A673 (cell line): ENCODE results near the gene SNTG2. TPM values are rescaled to one million over a fixed set of nuclear protein-coding genes. Genes with fewer than 3 reads are reported as not detected.

Source experiments
- BruUV-seq: library from RNA; stranded (reverse); fragments of 400-500 nt; replicated peaks from 2 replicates; lab custom pipeline; 2021; lab: Mats Ljungman, UMichigan
- CTCF ChIA-PET: fragments of 300-600 bp; sonication (Branson Sonifier 250); formaldehyde crosslinking; loops from one replicate; lab custom pipeline; 2022; ENCODE audit warnings: antibody characterized with exemption; lab: Charles Lee
- POLR2A ChIA-PET: fragments of 300-600 bp; sonication (Branson Sonifier 250); formaldehyde crosslinking; loops from one replicate; lab custom pipeline; 2022; ENCODE audit warnings: antibody characterized with exemption; ENCODE audit not compliant: low non-redundant PET; lab: Charles Lee
- DNase-seq: peaks from one replicate; pipeline ENCODE4 v3.0.0-alpha.2; 2015; ENCODE audit warnings: low spot score
- H3K27ac ChIP-seq: fragments of 200-600 bp; sonication (generic); 2 replicates; pipeline ENCODE4 v1.5.1; 2016; ENCODE audit warnings: mixed run types, low read depth, mild to moderate bottlenecking, mixed read lengths, antibody characterized with exemption, low read length; ENCODE audit not compliant: poor library complexity, severe bottlenecking
- H3K27me3 ChIP-seq: fragments of 200-600 bp; sonication (generic); replicated peaks from 2 replicates; pipeline ENCODE4 v1.6.1; 2017; ENCODE audit warnings: mixed run types, low read depth, mild to moderate bottlenecking, mixed read lengths, antibody characterized with exemption, low read length; ENCODE audit not compliant: insufficient read depth, poor library complexity
- H3K36me3 ChIP-seq: fragments of 200-600 bp; sonication (generic); 2 replicates; pipeline ENCODE4 v1.6.1; 2016; ENCODE audit warnings: mixed run types, mild to moderate bottlenecking, mixed read lengths, antibody characterized with exemption, low read length; ENCODE audit not compliant: insufficient read depth, poor library complexity, severe bottlenecking
- H3K4me1 ChIP-seq: fragments of 200-600 bp; sonication (generic); 2 replicates; pipeline ENCODE4 v1.6.1; 2017; ENCODE audit warnings: mixed run types, mild to moderate bottlenecking, mixed read lengths, antibody characterized with exemption, low read length; ENCODE audit not compliant: insufficient read depth, poor library complexity, severe bottlenecking
- H3K4me3 ChIP-seq: fragments of 200-600 bp; sonication (generic); 2 replicates; pipeline ENCODE4 v1.5.1; 2016; ENCODE audit warnings: low read depth, mixed run types, mild to moderate bottlenecking, mixed read lengths, low read length; ENCODE audit not compliant: poor library complexity, severe bottlenecking
- H3K9me3 ChIP-seq: fragments of 200-600 bp; sonication (generic); 2 replicates; pipeline ENCODE4 v1.6.1; 2016; ENCODE audit warnings: mixed run types, low read depth, mild to moderate bottlenecking, mixed read lengths, antibody characterized with exemption, low read length; ENCODE audit not compliant: poor library complexity, severe bottlenecking
- EZH2 ChIP-seq: fragments of 200-600 bp; sonication (generic); IDR thresholded peaks from 2 replicates; pipeline ENCODE4 v1.6.1; 2017; ENCODE audit warnings: borderline replicate concordance, low read depth, mild to moderate bottlenecking, mixed read lengths, antibody characterized with exemption, low read length; ENCODE audit not compliant: poor library complexity, severe bottlenecking
- intact Hi-C: fragments of 100-400 bp; cut with micrococcal nuclease; formaldehyde crosslinking; loops from one replicate; pipeline ENCODE4 v1.10.0; 2022; ENCODE audit not compliant: unreplicated experiment
- total RNA-seq: library from RNA; stranded (reverse); gene quantifications from 2 replicates; pipeline ENCODE4 v1.2.3, GENCODE V29; 2021
- TF ChIP-seq, protein P1 (sequence below): fragments of 300-800, 200-600 bp; sonication (generic); conservative IDR thresholded peaks from 2 replicates; pipeline ENCODE4 v1.5.1; 2017; ENCODE audit warnings: low read depth, mild to moderate bottlenecking, antibody characterized with exemption, low read length, moderate library complexity, mixed read lengths

Gene SNTG2
- total RNA-seq, 1 experiment from 2014 or later = 3.7 TPM

DNA sequence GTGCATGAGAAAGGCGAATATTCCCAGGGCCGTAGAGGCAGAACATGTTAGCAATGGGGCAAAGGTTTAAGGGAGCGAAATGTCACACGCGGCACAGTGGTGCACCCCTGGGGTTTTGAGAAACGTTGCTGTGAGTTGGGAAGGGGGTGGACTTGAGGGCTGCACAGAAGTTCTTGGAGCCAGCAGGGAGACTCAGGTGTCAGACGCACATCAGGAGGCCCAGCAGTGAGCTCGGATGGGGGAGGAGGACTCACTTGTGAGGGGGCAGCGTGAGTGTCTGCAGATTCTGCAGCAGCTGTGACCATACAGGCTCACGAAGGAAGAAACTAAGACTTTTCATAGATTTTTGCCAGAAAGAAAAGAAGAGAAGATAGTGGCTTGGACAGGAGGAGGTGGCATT, 218.2 kb downstream of the SNTG2 start:
- ChIA-PET CTCF (no interaction called here), POLR2A (no interaction called here)
- no peak for DNase-seq
- no peak overlapping the region for H3K27ac ChIP-seq
- BruUV-seq = no TSS peak
- H3K36me3 ChIP-seq = no peaks in the 10 kb centered on the region
- no peaks in the 10 kb centered on the region for H3K9me3 ChIP-seq
- H3K4me3 ChIP-seq = no peak overlapping the region
- TF ChIP-seq, protein P1, sequence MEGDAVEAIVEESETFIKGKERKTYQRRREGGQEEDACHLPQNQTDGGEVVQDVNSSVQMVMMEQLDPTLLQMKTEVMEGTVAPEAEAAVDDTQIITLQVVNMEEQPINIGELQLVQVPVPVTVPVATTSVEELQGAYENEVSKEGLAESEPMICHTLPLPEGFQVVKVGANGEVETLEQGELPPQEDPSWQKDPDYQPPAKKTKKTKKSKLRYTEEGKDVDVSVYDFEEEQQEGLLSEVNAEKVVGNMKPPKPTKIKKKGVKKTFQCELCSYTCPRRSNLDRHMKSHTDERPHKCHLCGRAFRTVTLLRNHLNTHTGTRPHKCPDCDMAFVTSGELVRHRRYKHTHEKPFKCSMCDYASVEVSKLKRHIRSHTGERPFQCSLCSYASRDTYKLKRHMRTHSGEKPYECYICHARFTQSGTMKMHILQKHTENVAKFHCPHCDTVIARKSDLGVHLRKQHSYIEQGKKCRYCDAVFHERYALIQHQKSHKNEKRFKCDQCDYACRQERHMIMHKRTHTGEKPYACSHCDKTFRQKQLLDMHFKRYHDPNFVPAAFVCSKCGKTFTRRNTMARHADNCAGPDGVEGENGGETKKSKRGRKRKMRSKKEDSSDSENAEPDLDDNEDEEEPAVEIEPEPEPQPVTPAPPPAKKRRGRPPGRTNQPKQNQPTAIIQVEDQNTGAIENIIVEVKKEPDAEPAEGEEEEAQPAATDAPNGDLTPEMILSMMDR = no peak
- TF ChIP-seq EZH2 = no peak
- H3K4me1 ChIP-seq = no peaks in the 10 kb centered on the region
- H3K27me3 ChIP-seq = no peaks in the 10 kb centered on the region
- intact Hi-C loops = no loop called here

- Histone ChIP-seq H3K36me3 (no peaks in the 10 kb centered on the region), H3K27ac (no peak overlapping the region), H3K4me1 (no peaks in the 10 kb centered on the region), H3K4me3 (no peak overlapping the region), H3K27me3 (no peaks in the 10 kb centered on the region), H3K9me3 (no peaks in the 10 kb centered on the region)
- CTCF ChIA-PET = no interaction called here
- DNase-seq = no peak
- intact Hi-C loops = no loop called here
- POLR2A ChIA-PET = no interaction called here
- BruUV-seq = no TSS peak
- TF ChIP-seq EZH2 = no peak
- TF ChIP-seq, protein P1 = no peak
Observed at GRCh38 chr2:1169291-1169949, 218.8 kb downstream of the SNTG2 start.

- ChIA-PET POLR2A (no interaction called here), CTCF (no interaction called here)
- intact Hi-C loops = no loop called here
- Histone ChIP-seq H3K4me3 (no peak overlapping the region), H3K4me1 (no peaks in the 10 kb centered on the region), H3K27ac (no peak overlapping the region), H3K27me3 (no peaks in the 10 kb centered on the region), H3K36me3 (no peaks in the 10 kb centered on the region), H3K9me3 (no peaks in the 10 kb centered on the region)
- no TSS peak for BruUV-seq
- DNase-seq = no peak
- TF ChIP-seq EZH2 = no peak
- TF ChIP-seq, protein P1 = no peak
Observed at GRCh38 chr2:1170241-1170640, 219.6 kb downstream of the SNTG2 start.
